H9 (cell line): Measurements from ENCODE around the gene ADARB2. TPM values are rescaled to one million over a fixed set of nuclear protein-coding genes. Genes with fewer than 3 reads are reported as not detected.

Experiments
- DNase-seq: peaks from one replicate; pipeline ENCODE4 v3.0.0-alpha.2; 2017
- H2AFZ ChIP-seq: one replicate; pipeline ENCODE4 v1.6.1; 2013; ENCODE audit warnings: mild to moderate bottlenecking, low read length, control low read depth, moderate library complexity
- H2AK5ac ChIP-seq: 2 replicates; pipeline ENCODE4 v1.6.1; 2013; ENCODE audit warnings: low read length, control low read depth, mixed read lengths; ENCODE audit not compliant: insufficient read length
- H2BK120ac ChIP-seq: one replicate; pipeline ENCODE4 v1.6.1; 2013; ENCODE audit warnings: low read depth, mild to moderate bottlenecking, low read length, control low read depth, inconsistent platforms; ENCODE audit not compliant: poor library complexity, severe bottlenecking
- H2BK12ac ChIP-seq: 2 replicates; pipeline ENCODE4 v1.6.1; 2013; ENCODE audit warnings: low read length, control low read depth, mixed read lengths, low read depth; ENCODE audit not compliant: insufficient read length
- H2BK15ac ChIP-seq: 2 replicates; pipeline ENCODE4 v1.6.1; 2013; ENCODE audit warnings: low read depth, low read length, control low read depth
- H2BK20ac ChIP-seq: one replicate; pipeline ENCODE4 v1.6.1; 2013; ENCODE audit warnings: low read depth, mild to moderate bottlenecking, low read length, control low read depth, inconsistent platforms; ENCODE audit not compliant: poor library complexity, severe bottlenecking
- H2BK5ac ChIP-seq: 2 replicates; pipeline ENCODE4 v1.6.1; 2013; ENCODE audit warnings: low read length, control low read depth, mixed read lengths; ENCODE audit not compliant: insufficient read length
- H3K14ac ChIP-seq: 2 replicates; pipeline ENCODE4 v1.6.1; 2013; ENCODE audit warnings: low read length, control low read depth; ENCODE audit not compliant: insufficient read depth
- H3K18ac ChIP-seq: 2 replicates; pipeline ENCODE4 v1.6.1; 2013; ENCODE audit warnings: low read depth, mild to moderate bottlenecking, mixed read lengths, low read length, control low read depth; ENCODE audit not compliant: insufficient read length
- H3K23ac ChIP-seq: 2 replicates; pipeline ENCODE4 v1.6.1; 2013; ENCODE audit warnings: low read length, control low read depth, mixed read lengths, low read depth; ENCODE audit not compliant: insufficient read length
- H3K23me2 ChIP-seq: 2 replicates; pipeline ENCODE4 v1.6.1; 2013; ENCODE audit warnings: low read depth, mild to moderate bottlenecking, mixed read lengths, low read length, control low read depth; ENCODE audit not compliant: insufficient read length, poor library complexity, severe bottlenecking
- H3K27ac ChIP-seq: 2 replicates; pipeline ENCODE4 v1.5.1; 2013; ENCODE audit warnings: low read length, control low read depth, mixed read lengths, low read depth; ENCODE audit not compliant: insufficient read length
- H3K27me3 ChIP-seq: 2 replicates; pipeline ENCODE4 v1.6.1; 2013; ENCODE audit warnings: low read length, control low read depth, inconsistent platforms; ENCODE audit not compliant: insufficient read depth
- H3K4ac ChIP-seq: 2 replicates; pipeline ENCODE4 v1.6.1; 2013; ENCODE audit warnings: low read depth, mild to moderate bottlenecking, control low read depth, inconsistent platforms, low read length, moderate library complexity
- H3K4me1 ChIP-seq: 2 replicates; pipeline ENCODE4 v1.6.1; 2013; ENCODE audit warnings: low read length, control low read depth, inconsistent platforms; ENCODE audit not compliant: insufficient read depth
- H3K4me2 ChIP-seq: 2 replicates; pipeline ENCODE4 v1.6.1; 2013; ENCODE audit warnings: low read length, control low read depth, mixed read lengths; ENCODE audit not compliant: insufficient read length, insufficient read depth
- H3K56ac ChIP-seq: 2 replicates; pipeline ENCODE4 v1.6.1; 2013; ENCODE audit warnings: low read depth, mild to moderate bottlenecking, mixed read lengths, low read length, control low read depth; ENCODE audit not compliant: insufficient read length
- H3K79me1 ChIP-seq: 2 replicates; pipeline ENCODE4 v1.6.1; 2013; ENCODE audit warnings: low read depth, mild to moderate bottlenecking, moderate library complexity, low read length, control low read depth, inconsistent platforms; ENCODE audit not compliant: insufficient read depth, poor library complexity, severe bottlenecking
- H3K79me2 ChIP-seq: 2 replicates; pipeline ENCODE4 v1.6.1; 2013; ENCODE audit warnings: low read length, control low read depth, inconsistent platforms; ENCODE audit not compliant: insufficient read depth
- H3K9ac ChIP-seq: 2 replicates; pipeline ENCODE4 v1.6.1; 2013; ENCODE audit warnings: low read length, control low read depth, mixed read lengths; ENCODE audit not compliant: insufficient read length; ENCODE audit errors: extremely low read depth
- H3K9me3 ChIP-seq: one replicate; pipeline ENCODE4 v1.6.1; 2013; ENCODE audit warnings: low read depth, low read length, inconsistent platforms; ENCODE audit not compliant: control insufficient read depth
- H3T11ph ChIP-seq: one replicate; pipeline ENCODE4 v1.6.1; 2013; ENCODE audit warnings: mild to moderate bottlenecking, low read length, control low read depth, inconsistent platforms
- H4K20me1 ChIP-seq: one replicate; pipeline ENCODE4 v1.6.1; 2013; ENCODE audit not compliant: control insufficient read depth, insufficient read length, insufficient read depth
- H4K5ac ChIP-seq: 2 replicates; pipeline ENCODE4 v1.6.1; 2013; ENCODE audit warnings: low read depth, mild to moderate bottlenecking, mixed read lengths, low read length, control low read depth; ENCODE audit not compliant: insufficient read length
- H4K8ac ChIP-seq: replicated peaks from 2 replicates; pipeline ENCODE4 v1.6.1; 2013; ENCODE audit warnings: low read length, control low read depth, mixed read lengths, low read depth; ENCODE audit not compliant: insufficient read length
- H4K91ac ChIP-seq: 2 replicates; pipeline ENCODE4 v1.6.1; 2013; ENCODE audit warnings: low read depth, mild to moderate bottlenecking, moderate library complexity, mixed read lengths, low read length, control low read depth; ENCODE audit not compliant: insufficient read length
- H3K27ac Mint-ChIP-seq, 3 experiments: 2 replicates in 2 of 3; 3 replicates in 1 of 3; pipeline ENCODE4 v1.8.0; 2020 to 2021; ENCODE audit warnings: mixed read lengths in 3 of 3, mild to moderate bottlenecking in 1 of 3, moderate library complexity in 1 of 3
- H3K27me3 Mint-ChIP-seq: 2 replicates; pipeline ENCODE4 v1.8.0; 2021; ENCODE audit warnings: low read depth, mild to moderate bottlenecking, moderate library complexity, mixed read lengths
- H3K36me3 Mint-ChIP-seq, 3 experiments: 2 replicates in 2 of 3; 3 replicates in 1 of 3; pipeline ENCODE4 v1.8.0; 2020 to 2021; ENCODE audit warnings: low read depth in 3 of 3, mixed read lengths in 3 of 3; ENCODE audit not compliant: insufficient read depth in 1 of 3
- H3K4me1 Mint-ChIP-seq, 2 experiments: 2 replicates each; pipeline ENCODE4 v1.8.0; 2020; ENCODE audit warnings: mixed read lengths in 2 of 2
- H3K4me3 Mint-ChIP-seq, 2 experiments: 2 replicates in 1 of 2; 3 replicates in 1 of 2; pipeline ENCODE4 v1.8.0; 2020 to 2021; ENCODE audit warnings: mild to moderate bottlenecking in 2 of 2, mixed read lengths in 2 of 2, moderate library complexity in 1 of 2
- H3K9me3 Mint-ChIP-seq, 2 experiments: 2 replicates in 1 of 2; 3 replicates in 1 of 2; pipeline ENCODE4 v1.8.0; 2020; ENCODE audit warnings: mild to moderate bottlenecking in 2 of 2, mixed read lengths in 2 of 2, moderate library complexity in 1 of 2
- WGBS: extraction: QIAGEN DNeasy Blood & Tissue Kit; methylation state at CpG from one replicate; pipeline ENCODE4 v1.1.7; 2013; ENCODE audit warnings: missing lambda C conversion rate, low lambda C conversion rate, mixed read lengths; ENCODE audit not compliant: insufficient read length; ENCODE audit errors: extremely low coverage; 5-methylcytosine and 5-hydroxymethylcytosine counted together
- total RNA-seq: library from RNA; stranded (reverse); gene quantifications from 2 replicates; pipeline ENCODE4 v1.2.1, GENCODE V29; 2021
- TF ChIP-seq, protein P1 (sequence below): fragments of 200-600 bp; sonication (generic); conservative IDR thresholded peaks from 3 replicates; pipeline ENCODE4 v1.8.0; 2021; ENCODE audit warnings: antibody characterized with exemption, mild to moderate bottlenecking

The ADARB2 gene
- total RNA-seq, 1 experiment from 2014 or later: 0.87 TPM

DNA sequence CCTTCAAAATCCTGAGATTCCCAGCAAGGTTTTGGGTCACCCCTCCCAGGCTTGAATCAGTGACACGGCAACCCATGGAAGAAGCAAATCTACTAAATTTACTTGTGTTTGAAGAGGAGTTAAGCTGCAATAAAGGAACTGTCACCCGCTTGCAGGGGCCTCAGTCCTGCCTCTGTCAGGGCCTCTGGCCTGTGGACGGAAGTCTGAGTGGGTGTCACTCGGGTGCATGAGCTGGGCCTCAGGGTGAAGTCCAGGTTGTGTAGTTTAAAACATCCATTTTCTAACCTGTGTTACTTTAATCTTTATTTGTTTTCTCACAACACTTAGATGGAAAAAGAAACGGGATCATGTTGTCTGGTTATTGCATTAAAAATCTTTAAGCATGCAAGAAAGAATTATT is 234.9 kb downstream of the ADARB2 start:
- Mint-ChIP-seq H3K4me3 (no peak overlapping the region), H3K4me1 (peaks cover 5 to 7% of the 10 kb centered on the region in 2 experiments; a peak in 3 of 4 replicates), H3K27ac (no peak overlapping the region), H3K9me3 (peaks cover 4% of the 10 kb centered on the region in 2 experiments; a peak in 3 of 5 replicates), H3K36me3 (peaks cover 0 to 3% (median 0%) of the 10 kb centered on the region in 3 experiments; a peak in 3 of 7 replicates), H3K27me3 (peaks cover 5% of the 10 kb centered on the region; the same call in 1 of the 2 replicates)
- Histone ChIP-seq H3K9me3 (no peaks in the 10 kb centered on the region), H3K27ac (no peak overlapping the region), H2BK5ac (no peak overlapping the region), H4K91ac (no peak overlapping the region), H3K27me3 (no peaks in the 10 kb centered on the region), H3K23me2 (no peaks in the 10 kb centered on the region), H4K5ac (no peak overlapping the region), H2BK12ac (no peak overlapping the region), H4K20me1 (no peaks in the 10 kb centered on the region), H3T11ph (no peak overlapping the region), H3K9ac (no peak overlapping the region), H3K4me1 (no peaks in the 10 kb centered on the region), H3K14ac (no peak overlapping the region), H2AFZ (no peak overlapping the region), H3K79me2 (no peaks in the 10 kb centered on the region), H3K18ac (no peak overlapping the region), H4K8ac (no peak overlapping the region), H2AK5ac (no peak overlapping the region), H3K23ac (no peak overlapping the region), H3K4ac (no peak overlapping the region), H3K79me1 (no peaks in the 10 kb centered on the region), H2BK120ac (no peak overlapping the region), H3K56ac (no peak overlapping the region), H2BK20ac (no peak overlapping the region), H2BK15ac (no peak overlapping the region), H3K4me2 (no peak overlapping the region)
- WGBS: no CpG with 5 or more reads among the region's 5 CpGs
- DNase-seq: no peak
- TF ChIP-seq, protein P1, sequence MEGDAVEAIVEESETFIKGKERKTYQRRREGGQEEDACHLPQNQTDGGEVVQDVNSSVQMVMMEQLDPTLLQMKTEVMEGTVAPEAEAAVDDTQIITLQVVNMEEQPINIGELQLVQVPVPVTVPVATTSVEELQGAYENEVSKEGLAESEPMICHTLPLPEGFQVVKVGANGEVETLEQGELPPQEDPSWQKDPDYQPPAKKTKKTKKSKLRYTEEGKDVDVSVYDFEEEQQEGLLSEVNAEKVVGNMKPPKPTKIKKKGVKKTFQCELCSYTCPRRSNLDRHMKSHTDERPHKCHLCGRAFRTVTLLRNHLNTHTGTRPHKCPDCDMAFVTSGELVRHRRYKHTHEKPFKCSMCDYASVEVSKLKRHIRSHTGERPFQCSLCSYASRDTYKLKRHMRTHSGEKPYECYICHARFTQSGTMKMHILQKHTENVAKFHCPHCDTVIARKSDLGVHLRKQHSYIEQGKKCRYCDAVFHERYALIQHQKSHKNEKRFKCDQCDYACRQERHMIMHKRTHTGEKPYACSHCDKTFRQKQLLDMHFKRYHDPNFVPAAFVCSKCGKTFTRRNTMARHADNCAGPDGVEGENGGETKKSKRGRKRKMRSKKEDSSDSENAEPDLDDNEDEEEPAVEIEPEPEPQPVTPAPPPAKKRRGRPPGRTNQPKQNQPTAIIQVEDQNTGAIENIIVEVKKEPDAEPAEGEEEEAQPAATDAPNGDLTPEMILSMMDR: no peak
